ENCODE data around the gene OR8U1. TPM values are rescaled to one million over a fixed set of nuclear protein-coding genes. Genes with fewer than 3 reads are reported as not detected.
"Not testable (repeated sequence)": the region's sequence is repeated elsewhere in the genome, so short reads cannot be mapped to it uniquely, and the experiment has no call there.

Gene OR8U1
- not detected for total RNA-seq
- long read RNA-seq = 0 reads

- ATAC-seq = no peak
- intact Hi-C loops (cut with micrococcal nuclease) = no loop called here
- DNase-seq = no peak
Measured at GRCh38 chr11:56375324-56375723, at the start of gene OR8U1. Gene OR8U1 (plus strand): TSS chr11:56375624. CDS start chr11:56375624, 0 bp downstream.

GRCh38 chr11:56331861-56332491 is 43.4 kb upstream of the OR8U1 start:
- ATAC-seq = no peak
- intact Hi-C loops (cut with micrococcal nuclease) = no loop called here
- no peak for DNase-seq

- intact Hi-C loops (cut with micrococcal nuclease) = no loop called here
- ATAC-seq = no peak
- DNase-seq = no peak
Measured at GRCh38 chr11:56333156-56333555, 42.3 kb upstream of the OR8U1 start.

DNA sequence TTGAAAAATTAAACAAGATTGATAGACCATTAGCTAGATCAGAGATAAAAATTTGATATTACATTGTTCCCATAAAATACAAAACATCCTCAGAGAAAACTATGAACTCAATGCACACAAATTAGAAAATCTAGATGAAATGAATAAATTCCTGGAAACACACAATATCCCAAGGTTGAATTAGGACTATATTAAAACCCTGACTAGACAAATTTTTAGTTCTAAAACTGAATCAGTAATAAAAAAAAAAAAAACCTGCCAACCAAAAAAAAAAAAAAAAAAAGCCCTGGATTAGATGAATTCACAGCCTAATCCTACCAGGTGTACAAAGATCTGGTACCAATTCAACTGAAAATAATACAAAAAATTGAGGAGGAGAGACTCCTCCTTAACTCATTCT is 35.1 kb upstream of the OR8U1 start:
- ATAC-seq (no peak), DNase-seq (no peak)
- intact Hi-C loops (cut with micrococcal nuclease) = no loop called here

DNA sequence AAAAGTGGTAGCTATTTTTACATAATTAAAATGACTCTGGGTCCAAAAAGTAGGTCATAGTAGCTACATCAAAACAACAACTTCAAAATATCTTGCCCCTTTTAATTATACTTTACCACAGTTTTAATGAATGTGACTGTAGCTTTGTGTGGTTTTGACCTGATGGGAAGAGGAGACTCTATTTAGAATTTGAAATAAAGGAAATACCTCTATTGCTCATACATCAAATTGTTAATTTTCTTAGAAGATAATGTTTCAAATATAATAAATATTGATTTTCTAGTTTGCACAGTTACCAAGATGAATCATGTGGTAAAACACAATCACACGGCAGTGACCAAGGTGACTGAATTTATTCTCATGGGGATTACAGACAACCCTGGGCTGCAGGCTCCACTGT is 29.7 kb upstream of the OR8U1 start, which contains the start of gene OR8K1:
Gene OR8K1, plus strand, starts transcription at position 301 of the 400 bp plus-strand sequence. Its CDS starts 0 bp downstream, at position 301.
- intact Hi-C loops (cut with micrococcal nuclease) = loop anchor here (2.0 kb wide), 1 partner anchor 33 kb away; no protein-coding TSS in a partner anchor
- no peak for ATAC-seq
- DNase-seq = no peak

GRCh38 chr11:56353991-56354390 is 21.4 kb upstream of the OR8U1 start, which contains the start of gene OR8J1:
Gene OR8J1 (plus strand): TSS chr11:56354291. CDS start chr11:56360247, 5,956 bp downstream.
- intact Hi-C loops (cut with micrococcal nuclease) = no loop called here
- ATAC-seq (no peak), DNase-seq (no peak)

DNA sequence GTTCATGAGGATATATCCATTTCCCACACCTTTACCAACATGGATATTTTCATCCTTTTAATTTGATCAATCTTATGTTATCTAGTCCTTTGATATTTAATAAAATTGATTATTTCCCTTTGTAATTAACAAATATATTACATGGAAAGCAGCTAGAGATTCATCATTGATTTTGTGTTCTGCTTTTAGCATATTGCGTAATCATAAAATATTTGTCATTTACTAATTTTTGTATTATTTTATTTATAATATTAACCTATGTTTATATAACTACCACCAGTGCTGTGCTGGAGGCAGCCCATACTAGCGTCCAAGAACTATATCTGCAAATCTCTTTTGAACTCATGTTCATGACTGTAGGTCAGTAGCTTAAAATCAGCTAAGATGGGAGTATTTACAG is 4.7 kb downstream of the OR8U1 start:
- intact Hi-C loops (cut with micrococcal nuclease) = no loop called here
- no peak for ATAC-seq

GRCh38 chr11:56394381-56394780 is 19.0 kb downstream of the OR8U1 start:
- DNase-seq (no peak), ATAC-seq (no peak)
- intact Hi-C loops (cut with micrococcal nuclease) = no loop called here

More for the DNA sequence above, 4.7 kb downstream of the OR8U1 start:
- DNase-seq = no peak

- ATAC-seq (no peak), DNase-seq (no peak)
- intact Hi-C loops (cut with micrococcal nuclease) = no loop called here
Measured at GRCh38 chr11:56396047-56396446, 20.6 kb downstream of the OR8U1 start.

DNA sequence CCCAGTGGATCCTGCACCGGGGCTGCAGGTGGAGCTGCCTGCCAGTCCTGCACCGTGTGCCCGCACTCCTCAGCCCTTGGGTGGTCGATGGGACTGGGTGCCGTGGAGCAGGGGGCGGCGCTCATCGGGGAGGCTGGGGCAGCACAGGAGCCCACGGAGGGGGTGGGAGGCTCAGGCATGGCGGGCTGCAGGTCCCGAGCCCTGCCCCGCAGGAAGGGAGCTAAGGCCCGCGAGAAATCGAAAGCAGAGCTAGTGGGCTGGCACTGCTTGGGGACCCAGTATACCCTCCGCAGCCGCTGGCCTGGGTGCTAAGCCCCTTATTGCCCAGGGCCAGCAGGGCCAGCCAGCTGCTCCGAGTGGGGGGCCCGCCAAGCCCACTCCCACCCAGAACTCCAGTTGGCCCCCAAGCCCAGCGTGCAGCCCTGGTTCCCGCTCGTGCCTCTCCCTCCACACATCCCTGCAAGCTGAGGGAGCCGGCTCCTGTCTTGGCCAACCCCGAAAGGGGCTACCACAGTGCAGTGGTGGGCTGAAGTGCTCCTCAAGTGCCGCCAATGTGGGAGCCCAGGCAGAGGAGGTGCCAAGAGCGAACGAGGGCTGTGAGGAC is 26.5 kb downstream of the OR8U1 start:
- ATAC-seq; DNase-seq; intact Hi-C loops (cut with micrococcal nuclease): not testable (repeated sequence)

- DNase-seq (no peak), ATAC-seq (no peak)
- intact Hi-C loops (cut with micrococcal nuclease) = no loop called here
Measured at GRCh38 chr11:56404393-56404792, 29.0 kb downstream of the OR8U1 start.

DNA sequence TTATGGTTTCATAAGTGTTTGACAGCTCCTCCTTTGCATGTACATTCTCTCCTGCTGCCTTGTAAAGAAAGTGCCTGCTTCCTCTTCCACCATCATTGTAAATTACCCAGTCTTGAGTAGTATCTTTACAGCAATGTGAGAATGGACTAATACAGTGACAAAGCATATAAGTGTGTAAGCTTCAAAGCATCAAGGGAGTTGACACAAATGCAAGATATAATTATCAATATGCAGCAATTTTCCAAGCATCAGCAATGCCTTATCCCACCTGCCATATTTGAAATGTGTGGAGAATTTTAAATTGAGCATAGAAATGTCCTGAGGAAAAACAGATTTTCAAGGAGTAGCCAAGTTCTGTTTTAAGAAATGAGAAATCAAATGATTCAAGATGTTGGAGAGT is 35.4 kb downstream of the OR8U1 start:
- ATAC-seq (no peak), DNase-seq (no peak)
- intact Hi-C loops (cut with micrococcal nuclease) = no loop called here

- intact Hi-C loops (cut with micrococcal nuclease) = no loop called here
- ATAC-seq (no peak), DNase-seq (no peak)
Measured at GRCh38 chr11:56412396-56412795, 37.0 kb downstream of the OR8U1 start, which contains the start of gene OR5AL1. Gene OR5AL1 (plus strand): TSS chr11:56412696.

Other genes with a start within 250 kb of the OR8U1 start
- not detected for gene OR8J3, start 235.4 kb upstream of the OR8U1 start, total RNA-seq
- not detected for gene OR8K5, start 215.3 kb upstream of the OR8U1 start, total RNA-seq
- not detected for gene OR5J2, start 199.0 kb upstream of the OR8U1 start, total RNA-seq
- not detected for gene OR5T2, start 141.4 kb upstream of the OR8U1 start, total RNA-seq
- not detected for gene OR5T3, start 123.4 kb upstream of the OR8U1 start, total RNA-seq
- not detected for gene OR5T1, start 101.5 kb upstream of the OR8U1 start, total RNA-seq
- gene OR8H1, start 83.4 kb upstream of the OR8U1 start, total RNA-seq = not detected
- not detected for gene OR8K3, start 60.5 kb upstream of the OR8U1 start, total RNA-seq
- gene OR8K1, start 29.6 kb upstream of the OR8U1 start, total RNA-seq = not detected
- gene OR8J1, start 21.3 kb upstream of the OR8U1 start, total RNA-seq = not detected
- gene OR5AL1, start 37.1 kb downstream of the OR8U1 start, total RNA-seq = not detected
- gene OR5M3, start 97.7 kb downstream of the OR8U1 start, total RNA-seq = not detected
- not detected for gene OR5M8, start 115.7 kb downstream of the OR8U1 start, total RNA-seq
- not detected for gene OR5M11, start 167.6 kb downstream of the OR8U1 start, total RNA-seq
- not detected for gene OR5M10, start 202.1 kb downstream of the OR8U1 start, total RNA-seq
- not detected for gene OR5M1, start 239.2 kb downstream of the OR8U1 start, total RNA-seq